HepG2 (cell line): ENCODE results near the gene FIZ1. TPM values are rescaled to one million over a fixed set of nuclear protein-coding genes. Genes with fewer than 3 reads are reported as not detected.

Source experiments
- BHLHE40 ChIP-seq: IDR thresholded peaks from 2 replicates; pipeline ENCODE4 v1.6.1; 2011; ENCODE audit warnings: low read length, improper control_type of control experiment
- KDM2A ChIP-seq: sonication (generic); formaldehyde crosslinking; IDR thresholded peaks from 2 replicates; pipeline ENCODE4 v1.4.0; 2020; ENCODE audit warnings: low read depth, missing genetic modification reagents, borderline replicate concordance
- RFXANK ChIP-seq: IDR thresholded peaks from 2 replicates; pipeline ENCODE4 v1.6.1; 2016
- SOX13 ChIP-seq, 3 experiments: fragments of 450-650 bp in 1 of 3; sonication (generic) in 1 of 3; formaldehyde crosslinking in 1 of 3; IDR thresholded peaks in 2 of 3; conservative IDR thresholded peaks in 1 of 3; 2 replicates each; pipeline versions ENCODE4 v1.5.0 to v1.6.1; 2016 to 2020; ENCODE audit warnings: antibody characterized with exemption in 1 of 3, mild to moderate bottlenecking in 1 of 3, missing compliant biosample characterization in 1 of 3, missing genetic modification reagents in 1 of 3, moderate library complexity in 1 of 3
- SOX5 ChIP-seq: IDR thresholded peaks from 2 replicates; pipeline ENCODE4 v1.6.1; 2016; ENCODE audit warnings: borderline replicate concordance
- TCF7 ChIP-seq: sonication (generic); IDR thresholded peaks from 2 replicates; pipeline ENCODE4 v1.6.1; 2016; ENCODE audit warnings: antibody characterized with exemption, low read depth
- TOE1 ChIP-seq: sonication (generic); formaldehyde crosslinking; IDR thresholded peaks from 2 replicates; pipeline ENCODE4 v1.4.0; 2020; ENCODE audit warnings: mild to moderate bottlenecking, missing genetic modification reagents
- ZNF138 ChIP-seq: sonication (generic); formaldehyde crosslinking; IDR thresholded peaks from 2 replicates; pipeline ENCODE4 v1.5.0; 2020; ENCODE audit warnings: mild to moderate bottlenecking, low read depth, missing genetic modification reagents
- ZNF343 ChIP-seq: sonication (generic); formaldehyde crosslinking; IDR thresholded peaks from 2 replicates; pipeline ENCODE4 v1.4.0; 2020; ENCODE audit warnings: mild to moderate bottlenecking, missing genetic modification reagents
- polyA plus RNA-seq, 8 experiments: library from polyadenylated mRNA; depleted of rRNA in 3 of 8; stranded (reverse) in 7 of 8; unstranded in 1 of 8; fragments of >200 nt; fragmentation: Illumina TruSeq in 4 of 8; extraction: Trizol in 4 of 8; gene quantifications; 2 replicates each; pipeline versions ENCODE4 v1.2.1 to v1.2.3, GENCODE V29; 2011 to 2016; ENCODE audit warnings: low read depth in 4 of 8, missing spikeins in 1 of 8, mixed read lengths in 1 of 8; ENCODE audit not compliant: insufficient read depth in 1 of 8
- total RNA-seq, 5 experiments: library from RNA; depleted of rRNA; stranded (reverse); fragments of >200 nt; fragmentation: Illumina TruSeq; extraction: Trizol; gene quantifications; 2 replicates each; pipeline ENCODE4 v1.2.3, GENCODE V29; 2016; ENCODE audit warnings: low read depth in 1 of 5
- TF ChIP-seq, protein P1 (sequence below): sonication (generic); formaldehyde crosslinking; IDR thresholded peaks from 2 replicates; pipeline ENCODE4 v1.4.0; 2020; ENCODE audit warnings: missing genetic modification reagents, borderline replicate concordance
- TF ChIP-seq, protein P2 (sequence below): sonication (generic); formaldehyde crosslinking; conservative IDR thresholded peaks from 2 replicates; pipeline ENCODE4 v1.4.0; 2020; ENCODE audit warnings: mild to moderate bottlenecking, missing genetic modification reagents, moderate library complexity
- TF ChIP-seq, protein P3 (sequence below): sonication (generic); formaldehyde crosslinking; IDR thresholded peaks from 2 replicates; pipeline ENCODE4 v1.4.0; 2020; ENCODE audit warnings: missing genetic modification reagents

Gene FIZ1
- total and polyA plus RNA-seq, 2 of the 13 experiments (the other 11 are each of a cell fraction or from before 2014, with no cell fraction given): 3.6 to 5.9 TPM

DNA sequence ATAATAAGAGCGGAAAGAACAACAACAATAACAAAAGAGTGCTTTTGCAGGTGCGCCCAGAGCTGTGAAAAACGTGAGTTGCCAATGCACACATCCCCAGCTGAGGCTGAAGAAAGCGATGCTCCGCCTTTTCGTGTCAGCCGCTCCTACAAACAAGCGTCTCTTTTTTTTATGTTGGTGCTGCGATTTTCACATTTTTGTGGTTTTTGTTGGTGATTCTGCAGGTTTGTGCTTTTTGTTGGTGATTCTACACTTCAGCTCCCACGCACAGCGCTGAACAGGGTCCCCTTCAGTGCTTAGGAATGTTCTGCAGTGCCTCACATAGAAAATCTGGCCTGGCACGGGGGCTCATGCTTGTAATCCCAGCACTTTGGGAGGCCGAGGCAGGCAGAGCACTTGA, 46.7 kb downstream of the FIZ1 start (continued):
- TF ChIP-seq, protein P1, sequence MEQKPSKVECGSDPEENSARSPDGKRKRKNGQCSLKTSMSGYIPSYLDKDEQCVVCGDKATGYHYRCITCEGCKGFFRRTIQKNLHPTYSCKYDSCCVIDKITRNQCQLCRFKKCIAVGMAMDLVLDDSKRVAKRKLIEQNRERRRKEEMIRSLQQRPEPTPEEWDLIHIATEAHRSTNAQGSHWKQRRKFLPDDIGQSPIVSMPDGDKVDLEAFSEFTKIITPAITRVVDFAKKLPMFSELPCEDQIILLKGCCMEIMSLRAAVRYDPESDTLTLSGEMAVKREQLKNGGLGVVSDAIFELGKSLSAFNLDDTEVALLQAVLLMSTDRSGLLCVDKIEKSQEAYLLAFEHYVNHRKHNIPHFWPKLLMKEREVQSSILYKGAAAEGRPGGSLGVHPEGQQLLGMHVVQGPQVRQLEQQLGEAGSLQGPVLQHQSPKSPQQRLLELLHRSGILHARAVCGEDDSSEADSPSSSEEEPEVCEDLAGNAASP: no peak
- no peak for TF ChIP-seq ZNF138 (CRISPR knock-in tag)
- no peak for TF ChIP-seq TCF7
- 0 out of 2 replicates have a peak, but pooled peaks have one; percentile 28 for TF ChIP-seq KDM2A (CRISPR knock-in tag)
- TF ChIP-seq, protein P2, sequence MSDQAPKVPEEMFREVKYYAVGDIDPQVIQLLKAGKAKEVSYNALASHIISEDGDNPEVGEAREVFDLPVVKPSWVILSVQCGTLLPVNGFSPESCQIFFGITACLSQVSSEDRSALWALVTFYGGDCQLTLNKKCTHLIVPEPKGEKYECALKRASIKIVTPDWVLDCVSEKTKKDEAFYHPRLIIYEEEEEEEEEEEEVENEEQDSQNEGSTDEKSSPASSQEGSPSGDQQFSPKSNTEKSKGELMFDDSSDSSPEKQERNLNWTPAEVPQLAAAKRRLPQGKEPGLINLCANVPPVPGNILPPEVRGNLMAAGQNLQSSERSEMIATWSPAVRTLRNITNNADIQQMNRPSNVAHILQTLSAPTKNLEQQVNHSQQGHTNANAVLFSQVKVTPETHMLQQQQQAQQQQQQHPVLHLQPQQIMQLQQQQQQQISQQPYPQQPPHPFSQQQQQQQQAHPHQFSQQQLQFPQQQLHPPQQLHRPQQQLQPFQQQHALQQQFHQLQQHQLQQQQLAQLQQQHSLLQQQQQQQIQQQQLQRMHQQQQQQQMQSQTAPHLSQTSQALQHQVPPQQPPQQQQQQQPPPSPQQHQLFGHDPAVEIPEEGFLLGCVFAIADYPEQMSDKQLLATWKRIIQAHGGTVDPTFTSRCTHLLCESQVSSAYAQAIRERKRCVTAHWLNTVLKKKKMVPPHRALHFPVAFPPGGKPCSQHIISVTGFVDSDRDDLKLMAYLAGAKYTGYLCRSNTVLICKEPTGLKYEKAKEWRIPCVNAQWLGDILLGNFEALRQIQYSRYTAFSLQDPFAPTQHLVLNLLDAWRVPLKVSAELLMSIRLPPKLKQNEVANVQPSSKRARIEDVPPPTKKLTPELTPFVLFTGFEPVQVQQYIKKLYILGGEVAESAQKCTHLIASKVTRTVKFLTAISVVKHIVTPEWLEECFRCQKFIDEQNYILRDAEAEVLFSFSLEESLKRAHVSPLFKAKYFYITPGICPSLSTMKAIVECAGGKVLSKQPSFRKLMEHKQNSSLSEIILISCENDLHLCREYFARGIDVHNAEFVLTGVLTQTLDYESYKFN: no peak
- TF ChIP-seq ZNF343: no peak
- no peak for TF ChIP-seq SOX13 (IDR thresholded peaks at IDR 0.05)
- TF ChIP-seq SOX13 (CRISPR knock-in tag; conservative IDR thresholded peaks at IDR 0.05 in 1 of 2, IDR thresholded peaks at IDR 0.05 in 1 of 2): peak in 1 of 2 experiments; percentile 7; a peak in 1 of 4 replicates
- TF ChIP-seq, protein P3, sequence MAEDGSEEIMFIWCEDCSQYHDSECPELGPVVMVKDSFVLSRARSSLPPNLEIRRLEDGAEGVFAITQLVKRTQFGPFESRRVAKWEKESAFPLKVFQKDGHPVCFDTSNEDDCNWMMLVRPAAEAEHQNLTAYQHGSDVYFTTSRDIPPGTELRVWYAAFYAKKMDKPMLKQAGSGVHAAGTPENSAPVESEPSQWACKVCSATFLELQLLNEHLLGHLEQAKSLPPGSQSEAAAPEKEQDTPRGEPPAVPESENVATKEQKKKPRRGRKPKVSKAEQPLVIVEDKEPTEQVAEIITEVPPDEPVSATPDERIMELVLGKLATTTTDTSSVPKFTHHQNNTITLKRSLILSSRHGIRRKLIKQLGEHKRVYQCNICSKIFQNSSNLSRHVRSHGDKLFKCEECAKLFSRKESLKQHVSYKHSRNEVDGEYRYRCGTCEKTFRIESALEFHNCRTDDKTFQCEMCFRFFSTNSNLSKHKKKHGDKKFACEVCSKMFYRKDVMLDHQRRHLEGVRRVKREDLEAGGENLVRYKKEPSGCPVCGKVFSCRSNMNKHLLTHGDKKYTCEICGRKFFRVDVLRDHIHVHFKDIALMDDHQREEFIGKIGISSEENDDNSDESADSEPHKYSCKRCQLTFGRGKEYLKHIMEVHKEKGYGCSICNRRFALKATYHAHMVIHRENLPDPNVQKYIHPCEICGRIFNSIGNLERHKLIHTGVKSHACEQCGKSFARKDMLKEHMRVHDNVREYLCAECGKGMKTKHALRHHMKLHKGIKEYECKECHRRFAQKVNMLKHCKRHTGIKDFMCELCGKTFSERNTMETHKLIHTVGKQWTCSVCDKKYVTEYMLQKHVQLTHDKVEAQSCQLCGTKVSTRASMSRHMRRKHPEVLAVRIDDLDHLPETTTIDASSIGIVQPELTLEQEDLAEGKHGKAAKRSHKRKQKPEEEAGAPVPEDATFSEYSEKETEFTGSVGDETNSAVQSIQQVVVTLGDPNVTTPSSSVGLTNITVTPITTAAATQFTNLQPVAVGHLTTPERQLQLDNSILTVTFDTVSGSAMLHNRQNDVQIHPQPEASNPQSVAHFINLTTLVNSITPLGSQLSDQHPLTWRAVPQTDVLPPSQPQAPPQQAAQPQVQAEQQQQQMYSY (CRISPR knock-in tag): peak; percentile 33; the same call in 1 of the 2 replicates
- 0 out of 2 replicates have a peak, but pooled peaks have one; percentile 14 for TF ChIP-seq RFXANK
- no peak for TF ChIP-seq TOE1 (CRISPR knock-in tag)
- peak; percentile 9; the same call in 1 of the 2 replicates for TF ChIP-seq SOX5 (CRISPR knock-in tag)
- peak; percentile 78 for TF ChIP-seq BHLHE40
- TF ChIP-seq, all 625 proteins: peak for 9
